ENCODE measurements around the gene WNT10A.

GRCh38 chr2:218885981-218886947 lies 5.6 kb downstream of the WNT10A start:
- TF ChIP-seq, protein P1, sequence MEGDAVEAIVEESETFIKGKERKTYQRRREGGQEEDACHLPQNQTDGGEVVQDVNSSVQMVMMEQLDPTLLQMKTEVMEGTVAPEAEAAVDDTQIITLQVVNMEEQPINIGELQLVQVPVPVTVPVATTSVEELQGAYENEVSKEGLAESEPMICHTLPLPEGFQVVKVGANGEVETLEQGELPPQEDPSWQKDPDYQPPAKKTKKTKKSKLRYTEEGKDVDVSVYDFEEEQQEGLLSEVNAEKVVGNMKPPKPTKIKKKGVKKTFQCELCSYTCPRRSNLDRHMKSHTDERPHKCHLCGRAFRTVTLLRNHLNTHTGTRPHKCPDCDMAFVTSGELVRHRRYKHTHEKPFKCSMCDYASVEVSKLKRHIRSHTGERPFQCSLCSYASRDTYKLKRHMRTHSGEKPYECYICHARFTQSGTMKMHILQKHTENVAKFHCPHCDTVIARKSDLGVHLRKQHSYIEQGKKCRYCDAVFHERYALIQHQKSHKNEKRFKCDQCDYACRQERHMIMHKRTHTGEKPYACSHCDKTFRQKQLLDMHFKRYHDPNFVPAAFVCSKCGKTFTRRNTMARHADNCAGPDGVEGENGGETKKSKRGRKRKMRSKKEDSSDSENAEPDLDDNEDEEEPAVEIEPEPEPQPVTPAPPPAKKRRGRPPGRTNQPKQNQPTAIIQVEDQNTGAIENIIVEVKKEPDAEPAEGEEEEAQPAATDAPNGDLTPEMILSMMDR (tag by site-specific recombination; IDR thresholded peaks at IDR 0.05), result no peak
- TF ChIP-seq ZNF335 (tag by site-specific recombination; conservative IDR thresholded peaks at IDR 0.05), result no peak
- TF ChIP-seq ZNF580 (tag by site-specific recombination; IDR thresholded peaks at IDR 0.05), result no peak
- TF ChIP-seq ZNF274 (IDR thresholded peaks at IDR 0.05; ENCODE audit: low read length), result no peak
- TF ChIP-seq ZNF274 (tag by site-specific recombination; IDR thresholded peaks at IDR 0.05; ENCODE audit: borderline replicate concordance), result no peak
- TF ChIP-seq PRDM10 (tag by site-specific recombination; IDR thresholded peaks at IDR 0.05), result no peak
- TF ChIP-seq ZNF548 (tag by site-specific recombination; IDR thresholded peaks at IDR 0.05), result no peak
- TF ChIP-seq ZBTB7A (tag by site-specific recombination; IDR thresholded peaks at IDR 0.05; ENCODE audit: low read depth), result no peak
- no peak for TF ChIP-seq PRDM6 (tag by site-specific recombination; IDR thresholded peaks at IDR 0.05)
- TF ChIP-seq ZSCAN5A (tag by site-specific recombination; IDR thresholded peaks at IDR 0.05), result no peak
- TF ChIP-seq ZBTB20 (tag by site-specific recombination; IDR thresholded peaks at IDR 0.05), result no peak
